ENCODE results near the gene NOD1. TPM values are rescaled to one million over a fixed set of nuclear protein-coding genes. Genes with fewer than 3 reads are reported as not detected.

NOD1 gene
- polyA plus RNA-seq, 6 donors from 2014 or later: 7.0 to 16.8 (median 8.6) TPM

DNA sequence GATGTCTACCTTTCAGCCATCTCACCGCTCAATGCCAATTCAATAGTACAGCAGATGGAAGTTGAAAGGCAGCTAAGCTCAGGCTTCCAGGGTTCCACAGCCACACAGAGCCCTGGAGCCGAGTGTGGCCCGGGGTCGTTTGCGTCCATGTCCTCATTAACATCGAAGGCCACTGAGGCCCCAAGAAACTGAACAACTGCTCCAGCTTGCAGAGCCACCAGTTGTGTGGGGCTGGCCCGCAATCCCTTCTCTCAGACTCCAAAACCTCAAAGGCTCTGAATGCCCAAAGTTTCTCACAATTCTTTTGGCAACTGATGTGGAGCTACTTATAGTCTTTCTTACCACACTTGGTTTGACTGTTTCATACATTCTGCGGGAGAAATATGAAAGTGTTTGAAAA, 31.1 kb downstream of the NOD1 start:
- ATAC-seq (ENCODE audit: low read depth in 2 of 2) (no peak), DNase-seq (no peak)
- no peaks in the 10 kb centered on the region for H3K27me3 Mint-ChIP-seq
- H3K4me1 Mint-ChIP-seq: peaks cover 5 to 15% (median 10%) of the 10 kb centered on the region in 3 donors
- H3K9me3 Mint-ChIP-seq: no peaks in the 10 kb centered on the region
- peak overlapping the region in 2 of 6 donors; percentile 38 to 80 for H3K27ac Mint-ChIP-seq
- peaks cover 0 to 4% of the 10 kb centered on the region in 2 donors for H3K36me3 Mint-ChIP-seq
- H3K4me3 Mint-ChIP-seq: no peak overlapping the region

DNA sequence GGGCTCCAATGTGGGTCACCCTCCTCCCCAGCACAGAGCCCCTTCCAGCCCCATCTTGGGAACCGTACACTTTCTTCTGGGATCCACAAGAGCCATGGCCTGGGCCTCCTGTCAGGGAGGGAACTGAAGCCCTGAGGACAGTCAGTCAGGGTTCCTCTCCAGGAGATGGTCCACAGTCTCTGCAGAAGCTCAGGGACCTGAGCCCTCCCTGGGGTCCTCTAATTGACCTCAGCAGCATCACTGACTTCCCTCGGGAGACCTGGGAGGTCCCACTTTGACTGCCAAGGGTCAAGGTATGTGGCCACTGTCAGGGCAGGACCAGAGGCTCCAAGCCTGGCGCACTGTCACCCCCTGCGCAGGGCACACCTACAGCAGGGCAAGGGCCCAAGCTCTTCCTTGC, 32.3 kb downstream of the NOD1 start:
- peaks cover 5 to 15% (median 10%) of the 10 kb centered on the region in 3 donors for H3K4me1 Mint-ChIP-seq
- ATAC-seq (ENCODE audit: low read depth in 2 of 2): no peak
- H3K27me3 Mint-ChIP-seq: no peaks in the 10 kb centered on the region
- no peaks in the 10 kb centered on the region for H3K9me3 Mint-ChIP-seq
- H3K4me3 Mint-ChIP-seq: no peak overlapping the region
- no peak for DNase-seq
- H3K36me3 Mint-ChIP-seq: peaks cover 0 to 4% of the 10 kb centered on the region in 2 donors
- H3K27ac Mint-ChIP-seq: peak overlapping the region in 3 of 6 donors; percentile 38 to 67 (median 54)

DNA sequence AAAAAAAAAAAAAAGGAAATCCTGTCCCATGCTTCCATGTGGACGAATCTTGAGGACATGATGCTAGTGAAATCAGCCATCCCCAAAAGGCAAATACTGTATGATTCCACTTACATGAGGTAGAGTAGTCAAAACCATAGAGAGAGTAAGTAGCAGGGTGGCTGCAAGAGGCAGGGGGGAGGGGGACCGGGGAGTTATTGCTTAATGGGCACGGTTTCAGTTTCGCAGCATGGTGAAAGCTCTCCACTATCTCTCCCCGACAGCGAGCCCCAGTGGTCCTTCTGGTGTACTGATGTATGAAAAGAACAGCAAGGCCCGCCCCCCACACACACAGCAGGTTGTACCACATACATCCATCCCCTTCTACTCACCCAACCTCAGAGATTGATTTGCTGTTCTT, 32.8 kb downstream of the NOD1 start:
- ATAC-seq (ENCODE audit: low read depth in 2 of 2) (peak; percentile 98 to 100), DNase-seq (peak; percentile 85)
- Mint-ChIP-seq H3K4me1 (peaks cover 5 to 15% (median 10%) of the 10 kb centered on the region in 3 donors), H3K4me3 (no peak overlapping the region), H3K27me3 (no peaks in the 10 kb centered on the region), H3K27ac (peak overlapping the region in 5 of 6 donors; percentile 38 to 78 (median 67)), H3K9me3 (no peaks in the 10 kb centered on the region), H3K36me3 (peaks cover 0 to 4% of the 10 kb centered on the region in 2 donors)

DNA sequence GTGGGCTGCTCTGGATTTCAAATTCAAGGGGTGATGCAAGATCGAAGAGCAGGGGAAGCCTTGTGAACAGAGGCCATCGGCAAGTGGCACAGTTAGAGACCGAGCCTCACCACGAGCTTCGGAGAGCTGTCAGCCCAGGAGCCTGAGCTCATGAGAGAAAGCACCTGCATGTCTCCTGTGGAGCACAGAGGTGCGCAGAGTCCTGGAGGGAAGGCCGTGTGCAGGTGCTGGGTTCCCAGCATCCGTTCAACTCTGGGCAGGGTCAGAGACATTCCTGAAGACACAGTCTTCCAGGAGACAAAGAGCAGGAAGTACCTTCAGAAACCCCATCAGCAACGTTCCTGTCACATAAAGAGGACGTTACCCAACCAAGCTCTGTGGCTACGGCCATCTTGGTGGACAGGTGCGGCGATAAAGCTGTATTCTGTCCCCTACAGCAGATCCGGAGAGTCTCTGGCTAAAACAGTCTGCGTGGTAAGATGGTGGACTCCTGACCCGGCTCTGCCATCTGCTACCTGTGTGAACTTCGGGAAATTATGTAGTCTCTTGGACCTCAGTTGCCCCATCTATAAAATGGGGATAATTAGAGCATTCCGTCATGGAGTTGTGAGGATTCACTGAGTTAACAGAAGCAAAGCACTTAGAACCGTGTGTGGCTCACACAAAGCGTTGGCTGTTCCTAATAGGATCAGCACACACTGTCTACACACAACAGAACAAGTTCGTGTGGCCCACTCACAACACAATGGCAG, 40.6 kb downstream of the NOD1 start:
- peak overlapping the region in 3 of 6 donors; percentile 69 to 89 (median 72) for H3K27ac Mint-ChIP-seq
- H3K27me3 Mint-ChIP-seq: no peaks in the 10 kb centered on the region
- DNase-seq (no peak), ATAC-seq (ENCODE audit: low read depth in 2 of 2) (no peak)
- peaks cover 35 to 47% (median 37%) of the 10 kb centered on the region in 3 donors for H3K4me1 Mint-ChIP-seq
- H3K9me3 Mint-ChIP-seq: no peaks in the 10 kb centered on the region
- H3K36me3 Mint-ChIP-seq: peaks cover 23 to 26% of the 10 kb centered on the region in 2 donors
- no peak overlapping the region for H3K4me3 Mint-ChIP-seq

DNA sequence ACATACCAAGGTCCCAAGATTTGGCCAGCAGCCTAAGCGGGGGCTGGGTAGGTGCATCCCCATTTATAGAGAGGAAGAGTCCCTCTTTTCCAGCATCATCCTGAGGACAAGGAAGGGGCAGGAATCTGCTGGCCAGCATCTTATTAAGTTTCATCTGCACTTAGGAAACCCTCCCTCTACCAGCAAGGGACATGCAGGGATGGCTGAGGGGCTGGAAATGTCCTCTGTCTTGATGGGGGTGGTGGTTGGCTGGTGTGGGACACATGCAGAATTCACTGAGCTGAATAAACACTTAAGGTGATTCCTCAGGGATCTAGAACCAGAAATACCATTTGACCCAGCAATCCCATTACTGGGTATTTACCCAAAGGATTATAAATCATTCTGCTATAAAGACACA, 42.1 kb downstream of the NOD1 start:
- Mint-ChIP-seq H3K27ac (no peak overlapping the region), H3K36me3 (peaks cover 23 to 31% of the 10 kb centered on the region in 2 donors), H3K4me3 (peak overlapping the region in 1 of 8 donors; percentile 82), H3K4me1 (peaks cover 46 to 60% (median 52%) of the 10 kb centered on the region in 3 donors), H3K27me3 (no peaks in the 10 kb centered on the region), H3K9me3 (no peaks in the 10 kb centered on the region)
- ATAC-seq (ENCODE audit: low read depth in 2 of 2) (no peak), DNase-seq (no peak)

DNA sequence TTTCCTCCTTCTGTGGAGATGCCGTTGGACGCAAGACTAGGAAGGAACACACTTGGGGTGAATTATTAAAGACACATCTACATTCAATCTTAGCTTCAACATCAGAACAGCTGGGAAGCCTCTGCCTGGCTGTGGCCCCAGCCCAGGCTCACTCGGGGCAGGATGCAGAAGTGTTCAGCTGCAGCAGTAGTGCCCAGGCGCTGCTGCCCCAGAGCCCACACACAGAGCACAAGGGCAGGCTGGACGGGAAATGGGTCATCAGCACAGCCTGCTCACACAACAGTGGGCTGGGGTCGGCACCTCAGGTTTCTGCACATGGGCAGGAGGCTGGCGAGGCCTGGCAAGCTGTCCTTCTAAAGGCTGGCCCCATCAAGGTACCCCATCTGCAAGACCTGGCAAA, 42.5 kb downstream of the NOD1 start:
- no peaks in the 10 kb centered on the region for H3K9me3 Mint-ChIP-seq
- ATAC-seq (ENCODE audit: low read depth in 2 of 2) (no peak), DNase-seq (no peak)
- peak overlapping the region in 4 of 6 donors; percentile 12 to 79 (median 65) for H3K27ac Mint-ChIP-seq
- no peaks in the 10 kb centered on the region for H3K27me3 Mint-ChIP-seq
- H3K4me1 Mint-ChIP-seq: peaks cover 51 to 65% (median 57%) of the 10 kb centered on the region in 3 donors
- peak overlapping the region in 2 of 8 donors; percentile 45 to 82 for H3K4me3 Mint-ChIP-seq
- H3K36me3 Mint-ChIP-seq: peaks cover 23 to 36% of the 10 kb centered on the region in 2 donors

DNA sequence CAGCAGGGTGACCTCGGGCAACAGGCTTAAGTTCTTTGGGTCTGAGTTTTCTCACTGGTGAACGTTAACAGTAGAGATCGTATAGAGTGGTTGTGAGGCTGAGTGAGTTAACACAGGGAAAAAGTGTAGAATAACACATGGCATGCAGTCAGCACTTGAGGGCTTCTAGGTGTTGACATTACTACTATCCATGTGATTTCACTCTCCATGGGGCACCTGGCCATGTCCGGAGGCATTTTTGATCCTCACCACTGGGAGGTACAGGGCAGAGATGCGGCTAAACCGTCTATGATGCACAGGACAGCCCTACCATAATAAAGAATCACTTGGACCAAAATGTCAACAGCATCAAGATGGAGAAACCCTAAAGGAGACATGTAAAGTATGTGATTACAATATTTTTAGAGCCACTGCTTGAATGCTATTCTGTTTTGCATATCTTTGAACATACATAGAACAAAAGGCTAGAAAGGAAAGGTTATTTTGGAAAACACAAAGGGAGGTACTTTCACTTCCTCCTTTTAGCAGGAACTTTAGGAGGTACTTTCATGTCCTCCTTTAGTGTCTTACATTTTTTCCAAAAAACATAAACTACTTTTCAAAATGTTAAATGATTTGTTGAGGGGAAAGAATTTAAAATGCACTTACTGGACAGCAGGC, 44.3 kb downstream of the NOD1 start:
- DNase-seq (peak; percentile 52), ATAC-seq (ENCODE audit: low read depth in 2 of 2) (peak; percentile 80 to 83)
- H3K9me3 Mint-ChIP-seq: no peaks in the 10 kb centered on the region
- H3K4me3 Mint-ChIP-seq: peak overlapping the region; percentile 22 to 83 (median 72)
- H3K27me3 Mint-ChIP-seq: no peaks in the 10 kb centered on the region
- peaks cover 64 to 75% (median 74%) of the 10 kb centered on the region in 3 donors for H3K4me1 Mint-ChIP-seq
- H3K27ac Mint-ChIP-seq: peak overlapping the region; percentile 58 to 95 (median 86)
- peaks cover 24 to 42% of the 10 kb centered on the region in 2 donors for H3K36me3 Mint-ChIP-seq

DNA sequence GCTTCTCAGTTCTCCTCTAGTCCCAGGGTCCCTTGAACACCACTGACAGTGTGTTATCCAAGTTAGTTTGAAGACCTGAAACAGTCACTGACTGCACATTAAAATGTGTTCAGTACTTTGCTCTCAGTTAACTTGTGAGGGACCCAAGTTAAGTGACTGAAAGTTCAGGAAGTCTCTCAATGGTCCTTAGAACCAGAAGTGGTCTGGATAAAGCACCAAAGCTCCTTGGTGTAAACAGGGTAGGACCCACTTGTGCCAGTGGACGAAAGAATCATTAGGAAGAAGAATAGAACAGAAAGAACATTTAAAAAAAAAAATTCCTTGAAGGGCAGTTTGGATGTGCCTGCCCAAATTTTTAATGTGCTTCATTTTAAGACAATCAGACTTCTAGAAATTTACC, 45.1 kb downstream of the NOD1 start:
- H3K27me3 Mint-ChIP-seq: no peaks in the 10 kb centered on the region
- ATAC-seq (ENCODE audit: low read depth in 2 of 2) (no peak), DNase-seq (no peak)
- H3K4me3 Mint-ChIP-seq: peak overlapping the region in 6 of 8 donors; percentile 46 to 83 (median 72)
- peak overlapping the region in 5 of 6 donors; percentile 18 to 95 (median 85) for H3K27ac Mint-ChIP-seq
- peaks cover 19 to 37% of the 10 kb centered on the region in 2 donors for H3K36me3 Mint-ChIP-seq
- peaks cover 69 to 82% (median 74%) of the 10 kb centered on the region in 3 donors for H3K4me1 Mint-ChIP-seq
- no peaks in the 10 kb centered on the region for H3K9me3 Mint-ChIP-seq

DNA sequence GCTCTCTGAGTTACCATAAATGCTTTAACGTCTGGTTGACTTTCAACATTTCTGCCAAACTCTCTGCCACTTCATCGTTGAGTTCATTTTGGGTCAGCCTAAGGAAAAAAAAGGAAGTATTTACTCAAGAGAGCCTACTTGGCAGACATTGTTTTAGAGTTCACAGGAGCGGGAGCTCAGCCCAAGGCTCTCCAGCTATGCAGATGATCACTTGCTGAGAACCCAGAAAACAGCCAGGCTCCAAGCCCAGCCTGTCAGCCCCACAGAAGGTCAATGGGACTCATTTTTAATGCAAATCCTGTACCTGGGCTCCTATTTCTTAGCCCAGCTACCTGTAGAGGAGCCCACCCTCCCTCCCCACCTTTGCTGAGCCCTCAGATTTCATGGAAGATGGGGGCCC, 45.5 kb downstream of the NOD1 start:
- H3K4me3 Mint-ChIP-seq: peak overlapping the region; percentile 15 to 82 (median 72)
- no peak for DNase-seq
- peak overlapping the region in 5 of 6 donors; percentile 76 to 97 (median 90) for H3K27ac Mint-ChIP-seq
- no peaks in the 10 kb centered on the region for H3K9me3 Mint-ChIP-seq
- ATAC-seq (ENCODE audit: low read depth in 2 of 2): peak; percentile 33 to 47
- H3K36me3 Mint-ChIP-seq: peaks cover 15 to 33% of the 10 kb centered on the region in 2 donors
- peaks cover 72 to 87% (median 76%) of the 10 kb centered on the region in 3 donors for H3K4me1 Mint-ChIP-seq
- no peaks in the 10 kb centered on the region for H3K27me3 Mint-ChIP-seq

DNA sequence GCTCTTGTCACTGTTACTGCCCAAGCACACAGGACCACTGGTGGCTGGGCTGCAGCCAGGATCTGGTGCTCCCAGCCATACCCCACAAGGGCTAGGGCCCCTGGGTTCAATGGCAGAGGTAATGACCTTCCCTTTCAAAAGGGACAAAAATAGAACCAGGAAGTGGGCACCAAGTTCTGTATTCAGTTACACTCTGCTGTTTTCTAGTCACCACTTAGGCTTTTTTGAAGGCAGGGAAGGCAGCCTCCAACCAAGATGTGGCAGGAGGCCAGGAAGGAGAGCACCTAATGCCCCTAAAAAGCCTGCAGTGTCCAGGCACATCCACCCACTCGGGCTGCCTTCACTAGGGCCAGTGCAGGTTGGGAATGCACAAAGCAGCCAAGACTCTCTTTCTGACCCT, 47.8 kb downstream of the NOD1 start:
- peaks cover 64 to 86% (median 69%) of the 10 kb centered on the region in 3 donors for H3K4me1 Mint-ChIP-seq

DNA sequence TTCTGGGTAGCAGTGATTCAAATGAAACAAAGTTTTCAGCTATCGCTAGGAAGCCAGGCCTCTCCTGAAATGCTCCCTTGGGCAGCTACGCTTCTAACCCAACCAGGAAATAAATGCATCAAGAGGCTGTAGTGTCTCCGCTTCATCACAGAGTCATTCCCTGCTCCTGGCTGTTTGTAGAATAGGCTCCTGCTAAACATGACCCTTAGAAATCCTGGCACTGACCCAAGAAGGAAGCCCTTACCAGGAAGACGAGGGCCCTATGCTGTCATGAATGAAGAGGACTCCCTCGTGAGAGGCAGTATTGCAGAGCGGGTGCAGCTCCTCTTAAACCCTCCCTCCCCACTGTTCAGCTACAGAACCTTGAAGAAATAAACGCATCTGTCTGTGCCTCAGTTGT, 48.3 kb downstream of the NOD1 start:
- Mint-ChIP-seq H3K4me1 (peaks cover 59 to 81% (median 64%) of the 10 kb centered on the region in 3 donors), H3K27ac (peak overlapping the region in 4 of 6 donors; percentile 11 to 87 (median 76)), H3K9me3 (no peaks in the 10 kb centered on the region), H3K36me3 (peaks cover 7 to 33% of the 10 kb centered on the region in 2 donors), H3K4me3 (peak overlapping the region; percentile 7 to 86 (median 72)), H3K27me3 (no peaks in the 10 kb centered on the region)
- DNase-seq (no peak), ATAC-seq (ENCODE audit: low read depth in 2 of 2) (no peak)

More for the DNA sequence above, 47.8 kb downstream of the NOD1 start:
- Mint-ChIP-seq H3K9me3 (no peaks in the 10 kb centered on the region), H3K36me3 (peaks cover 7 to 30% of the 10 kb centered on the region in 2 donors), H3K27me3 (no peaks in the 10 kb centered on the region), H3K27ac (peak overlapping the region in 5 of 6 donors; percentile 14 to 87 (median 66)), H3K4me3 (peak overlapping the region; percentile 23 to 86 (median 72))
- ATAC-seq (ENCODE audit: low read depth in 2 of 2): no peak
- DNase-seq: no peak

DNA sequence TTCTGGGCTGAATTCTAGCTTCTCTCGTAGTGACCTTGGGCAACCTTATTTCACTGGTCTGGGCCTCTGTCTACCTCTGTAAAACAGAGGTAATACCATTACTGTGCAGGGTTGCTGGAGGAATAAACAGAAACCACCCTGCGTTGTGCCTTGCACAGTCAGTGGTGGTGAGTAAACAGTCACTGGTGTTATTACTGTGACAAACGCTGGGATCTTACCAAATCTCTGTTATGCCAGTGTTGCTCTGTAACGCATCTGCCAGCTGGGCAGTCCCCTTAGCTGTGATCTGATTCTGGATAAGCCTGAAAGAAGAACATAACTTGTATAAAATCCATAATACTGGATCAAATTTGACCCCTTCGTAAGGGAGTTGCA, 49.4 kb downstream of the NOD1 start:
- Mint-ChIP-seq H3K4me3 (peak overlapping the region in 2 of 8 donors; percentile 19 to 31), H3K9me3 (no peaks in the 10 kb centered on the region), H3K4me1 (peaks cover 48 to 71% (median 53%) of the 10 kb centered on the region in 3 donors), H3K27me3 (no peaks in the 10 kb centered on the region), H3K36me3 (peaks cover 3 to 33% of the 10 kb centered on the region in 2 donors), H3K27ac (peak overlapping the region in 2 of 6 donors; percentile 53 to 73)
- ATAC-seq (ENCODE audit: low read depth in 2 of 2) (no peak), DNase-seq (no peak)

Data from naive B cell (primary cell).